Mammary epithelial cell (primary cell): Measurements from ENCODE around the gene KRT9.

ENCODE experiments used
- EZH2 ChIP-seq: IDR thresholded peaks from 2 replicates; pipeline ENCODE4 v1.6.1; 2012; ENCODE audit warnings: low read length, inconsistent platforms, borderline replicate concordance
- TF ChIP-seq, protein P1 (sequence below), 2 donors: IDR thresholded peaks in 1 of 2; conservative IDR thresholded peaks in 1 of 2; 2 replicates each; pipeline ENCODE4 v1.5.1; 2011 to 2012; ENCODE audit warnings: inconsistent platforms in 2 of 2, low read length in 2 of 2, mild to moderate bottlenecking in 2 of 2, control low read depth in 1 of 2, low read depth in 1 of 2; ENCODE audit not compliant: insufficient read depth in 1 of 2; ENCODE audit errors: extremely low read depth in 1 of 2

DNA sequence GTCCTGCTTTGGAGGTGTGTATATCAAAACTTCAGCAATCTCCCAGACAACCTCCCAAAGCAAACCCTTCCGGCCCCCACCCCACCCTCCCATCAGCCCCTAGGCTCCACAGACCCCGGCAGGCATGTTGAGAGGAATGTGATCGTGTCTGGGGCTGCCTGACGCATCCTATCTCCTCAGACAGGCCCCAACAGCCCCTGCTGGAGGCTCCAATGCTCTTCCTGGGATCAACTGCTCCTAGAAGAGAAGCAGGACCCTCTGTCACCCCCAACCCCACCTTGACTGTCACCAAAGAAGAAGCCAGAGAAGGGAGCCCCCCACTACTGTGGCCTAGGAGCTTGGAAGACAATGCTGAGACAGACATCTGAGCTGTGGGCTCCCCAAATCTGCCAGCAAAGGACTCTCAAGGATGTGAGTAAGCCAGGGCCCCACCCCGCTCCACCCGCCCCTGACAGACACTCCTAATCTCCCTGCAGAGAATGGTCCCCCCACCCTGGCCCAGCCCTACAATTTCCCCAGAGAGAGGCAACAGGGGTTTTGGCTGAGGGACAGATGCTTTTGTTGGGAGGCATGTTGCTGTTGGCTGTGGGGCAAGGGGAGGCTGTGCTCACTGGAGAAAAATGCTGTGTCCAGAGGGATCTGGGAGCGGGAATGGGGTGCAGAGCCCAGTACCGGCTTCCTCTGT, 16.4 kb upstream of the KRT9 start:
- TF ChIP-seq, protein P1, sequence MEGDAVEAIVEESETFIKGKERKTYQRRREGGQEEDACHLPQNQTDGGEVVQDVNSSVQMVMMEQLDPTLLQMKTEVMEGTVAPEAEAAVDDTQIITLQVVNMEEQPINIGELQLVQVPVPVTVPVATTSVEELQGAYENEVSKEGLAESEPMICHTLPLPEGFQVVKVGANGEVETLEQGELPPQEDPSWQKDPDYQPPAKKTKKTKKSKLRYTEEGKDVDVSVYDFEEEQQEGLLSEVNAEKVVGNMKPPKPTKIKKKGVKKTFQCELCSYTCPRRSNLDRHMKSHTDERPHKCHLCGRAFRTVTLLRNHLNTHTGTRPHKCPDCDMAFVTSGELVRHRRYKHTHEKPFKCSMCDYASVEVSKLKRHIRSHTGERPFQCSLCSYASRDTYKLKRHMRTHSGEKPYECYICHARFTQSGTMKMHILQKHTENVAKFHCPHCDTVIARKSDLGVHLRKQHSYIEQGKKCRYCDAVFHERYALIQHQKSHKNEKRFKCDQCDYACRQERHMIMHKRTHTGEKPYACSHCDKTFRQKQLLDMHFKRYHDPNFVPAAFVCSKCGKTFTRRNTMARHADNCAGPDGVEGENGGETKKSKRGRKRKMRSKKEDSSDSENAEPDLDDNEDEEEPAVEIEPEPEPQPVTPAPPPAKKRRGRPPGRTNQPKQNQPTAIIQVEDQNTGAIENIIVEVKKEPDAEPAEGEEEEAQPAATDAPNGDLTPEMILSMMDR (conservative IDR thresholded peaks at IDR 0.05 in 1 of 2, IDR thresholded peaks at IDR 0.05 in 1 of 2; ENCODE audit: extremely low read depth in 1 of 2, insufficient read depth in 1 of 2, low read depth in 1 of 2, low read length in 2 of 2) = peak in 1 of 2 donors; percentile 19
- TF ChIP-seq EZH2 = no peak
